Forelimb muscle (tissue), 1 donor: ENCODE results near the gene FFAR2. TPM values are rescaled to one million over a fixed set of nuclear protein-coding genes. Genes with fewer than 3 reads are reported as not detected.
"Not testable (repeated sequence)": the region's sequence is repeated elsewhere in the genome, so short reads cannot be mapped to it uniquely, and the experiment has no call there.

ENCODE experiments used
- DNase-seq: peaks from one replicate; pipeline ENCODE4 v3.0.0-alpha.2; 2013; ENCODE audit warnings: low read depth
- polyA plus RNA-seq: library from polyadenylated mRNA; unstranded; fragments of 120-200 nt; gene quantifications from one replicate; pipeline ENCODE4 v1.2.1, GENCODE V29; 2013; ENCODE audit not compliant: insufficient read length

FFAR2 gene
- polyA plus RNA-seq, 1 donor, result 0.09 TPM

- DNase-seq, result no peak
These were observed 7.7 kb downstream of the FFAR2 start for GRCh38 chr19:35455616-35456201.

GRCh38 chr19:35457173-35457572 is 9.1 kb downstream of the FFAR2 start:
- no peak for DNase-seq

GRCh38 chr19:35458192-35458591 is 10.1 kb downstream of the FFAR2 start:
- DNase-seq, result no peak

DNA sequence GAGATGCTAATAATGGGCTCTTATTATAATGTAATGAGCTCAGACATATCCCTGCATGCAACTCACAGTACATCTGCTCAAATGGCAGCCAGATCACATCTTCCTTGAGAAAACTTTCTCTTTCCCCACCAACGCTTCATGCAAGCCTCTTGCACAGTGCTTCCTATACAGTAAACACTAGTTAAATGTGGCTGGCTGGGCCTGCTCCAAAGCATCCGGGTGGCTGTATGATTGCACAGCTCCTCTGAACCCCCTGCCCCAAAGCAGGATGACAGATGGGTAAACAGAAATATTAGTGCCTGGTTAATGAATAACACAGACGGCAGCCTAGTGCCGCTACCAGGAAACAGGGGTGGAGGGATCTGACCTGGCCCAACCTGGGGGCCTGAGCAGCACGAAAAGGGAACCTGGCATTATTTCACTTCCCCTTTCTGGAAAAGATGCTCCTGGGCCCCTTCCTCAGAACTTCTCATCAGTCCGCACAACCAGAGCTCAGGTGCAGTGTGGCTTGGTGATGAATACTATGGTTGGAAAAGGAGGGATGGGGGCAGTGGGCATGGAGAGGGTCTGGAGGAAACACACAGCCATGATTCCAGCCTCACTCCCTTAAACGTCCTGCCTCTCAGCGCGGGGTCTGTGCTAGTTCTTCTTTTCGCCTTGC is 10.8 kb downstream of the FFAR2 start:
- DNase-seq, result no peak

- no peak for DNase-seq
These were observed 11.5 kb downstream of the FFAR2 start for GRCh38 chr19:35459414-35460082.

- DNase-seq, result no peak
These were observed 12.6 kb downstream of the FFAR2 start for GRCh38 chr19:35460608-35461007.

DNA sequence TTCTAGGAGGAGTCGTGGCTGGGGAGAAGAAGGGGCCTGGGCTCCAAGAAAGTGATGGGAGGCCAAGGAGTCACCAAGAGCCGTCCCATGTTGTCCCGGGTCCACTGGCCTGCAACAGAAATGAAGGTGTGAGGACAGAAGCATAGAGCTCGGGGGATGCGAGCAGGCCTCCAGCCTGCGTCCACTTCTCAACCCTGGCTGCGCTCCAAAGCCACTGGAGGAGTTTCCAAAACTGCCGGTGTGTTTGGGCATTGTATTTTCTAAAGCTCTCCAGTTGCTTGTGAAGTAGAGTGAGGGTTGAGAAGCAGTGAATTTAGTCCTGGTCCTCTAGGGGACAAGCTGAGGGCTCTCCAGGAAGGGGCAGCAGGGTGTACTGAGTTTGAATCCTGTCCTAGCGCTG is 13.0 kb downstream of the FFAR2 start:
- no peak for DNase-seq

GRCh38 chr19:35461788-35462187 is 13.7 kb downstream of the FFAR2 start:
- not testable (repeated sequence) for DNase-seq

DNA sequence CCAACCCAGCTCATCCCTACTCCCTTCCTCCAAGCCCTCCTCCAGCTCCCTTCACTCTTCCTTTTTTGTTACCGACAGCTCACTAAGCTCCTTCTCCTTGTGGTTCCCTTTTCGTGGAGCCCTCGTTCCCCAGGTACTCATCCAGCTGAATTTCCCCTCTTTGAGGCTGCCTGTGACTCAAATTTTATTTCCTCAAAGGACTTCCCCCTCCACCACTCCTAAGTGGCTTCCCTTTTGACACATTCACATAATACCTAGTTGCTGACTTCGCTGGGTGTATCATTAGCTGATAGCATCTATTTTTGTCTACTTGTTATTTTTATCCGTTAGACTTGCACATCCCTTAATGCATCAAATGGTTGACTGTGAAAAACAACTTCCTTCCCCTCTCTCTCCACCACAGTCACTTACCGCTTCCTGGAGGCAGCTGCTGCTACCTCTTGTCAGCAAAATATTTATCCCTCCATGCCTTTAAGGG is 14.5 kb downstream of the FFAR2 start:
- DNase-seq, result no peak

- not testable (repeated sequence) for DNase-seq
These were observed 14.9 kb downstream of the FFAR2 start for GRCh38 chr19:35462956-35463355.

- no peak for DNase-seq
These were observed 18.2 kb downstream of the FFAR2 start for GRCh38 chr19:35466259-35466658.

GRCh38 chr19:35468637-35469036 is 20.6 kb downstream of the FFAR2 start:
- no peak for DNase-seq

DNA sequence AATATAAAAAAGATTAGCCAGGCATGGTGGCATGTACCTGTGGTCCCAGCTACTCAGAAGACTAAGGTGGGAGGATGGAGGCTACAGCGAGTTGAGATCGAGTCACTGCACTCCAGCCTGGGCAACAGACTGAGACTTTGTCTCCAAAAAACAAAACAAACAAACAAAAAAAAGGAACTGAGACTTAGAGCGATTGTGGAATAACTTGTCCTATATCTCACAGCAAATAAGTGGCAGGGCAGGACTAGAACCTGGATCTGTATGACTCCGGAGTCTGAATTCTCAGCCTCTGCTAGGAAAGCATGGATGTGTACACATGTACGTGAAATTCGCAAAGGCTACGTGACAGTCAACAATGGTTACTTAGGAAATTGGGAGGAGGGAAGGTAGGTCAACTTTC is 22.1 kb downstream of the FFAR2 start:
- DNase-seq, result no peak

- DNase-seq, result not testable (repeated sequence)
These were observed 23.0 kb downstream of the FFAR2 start for GRCh38 chr19:35471075-35471474.

- no peak for DNase-seq
These were observed 23.9 kb downstream of the FFAR2 start for GRCh38 chr19:35471946-35472345.

DNA sequence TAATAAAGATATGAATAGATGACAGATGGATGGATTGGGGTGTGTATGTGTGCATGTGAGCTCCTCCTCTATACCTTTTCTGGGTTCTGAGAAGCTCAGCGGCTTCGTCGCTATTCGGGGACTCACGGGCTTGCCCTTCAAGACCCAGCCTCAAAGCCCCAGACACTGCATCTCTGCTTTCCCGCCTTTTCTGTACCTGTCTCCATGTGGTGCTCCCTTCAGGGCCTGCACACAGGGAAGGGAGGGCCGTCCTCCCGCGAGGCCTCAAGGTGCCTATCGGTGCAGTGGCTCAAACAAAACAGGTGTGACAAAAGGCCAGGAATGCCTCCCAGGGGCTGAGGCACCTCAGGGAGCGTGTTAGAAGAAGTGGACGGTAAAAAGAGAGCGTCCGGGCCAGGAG is 26.0 kb downstream of the FFAR2 start:
- DNase-seq, result no peak

DNA sequence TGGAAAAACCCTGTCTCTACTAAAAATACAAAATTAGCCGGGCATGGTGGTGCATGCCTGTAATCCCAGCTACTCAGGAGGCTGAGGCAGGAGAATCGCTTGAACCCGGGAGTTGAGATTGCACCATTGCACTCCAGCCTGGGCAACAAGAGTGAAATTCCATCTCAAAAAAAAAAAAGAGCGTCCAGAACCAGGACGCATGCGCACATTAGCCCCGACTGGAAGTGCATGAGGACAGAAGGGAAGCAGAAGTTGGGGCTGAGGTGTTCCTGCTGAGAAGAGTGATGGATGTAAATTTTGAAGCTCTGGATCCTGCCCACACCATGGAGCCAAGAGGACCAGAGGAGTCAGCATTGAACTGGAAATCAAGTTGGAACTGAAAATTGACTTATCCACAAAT is 26.5 kb downstream of the FFAR2 start:
- DNase-seq, result not testable (repeated sequence)

DNA sequence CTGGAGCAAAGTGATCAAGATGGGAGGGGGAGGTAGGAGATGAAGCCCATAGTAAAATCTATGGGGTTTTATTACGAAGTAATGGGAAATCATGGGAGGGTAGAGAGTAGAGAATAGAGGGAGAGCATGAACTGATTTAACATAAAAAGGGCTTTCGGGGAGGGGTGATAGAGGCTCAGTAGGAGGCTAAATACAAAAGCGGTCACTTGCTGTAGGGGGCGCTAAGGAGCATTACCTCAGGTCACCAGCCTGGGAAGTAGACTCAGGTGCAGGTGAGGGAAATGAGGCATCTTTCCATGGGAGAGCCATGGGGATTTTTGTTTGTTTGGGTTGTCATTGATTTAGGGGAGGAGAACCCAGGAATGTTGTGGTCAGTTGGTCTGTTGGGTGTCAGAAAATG is 28.1 kb downstream of the FFAR2 start:
- DNase-seq, result no peak

DNA sequence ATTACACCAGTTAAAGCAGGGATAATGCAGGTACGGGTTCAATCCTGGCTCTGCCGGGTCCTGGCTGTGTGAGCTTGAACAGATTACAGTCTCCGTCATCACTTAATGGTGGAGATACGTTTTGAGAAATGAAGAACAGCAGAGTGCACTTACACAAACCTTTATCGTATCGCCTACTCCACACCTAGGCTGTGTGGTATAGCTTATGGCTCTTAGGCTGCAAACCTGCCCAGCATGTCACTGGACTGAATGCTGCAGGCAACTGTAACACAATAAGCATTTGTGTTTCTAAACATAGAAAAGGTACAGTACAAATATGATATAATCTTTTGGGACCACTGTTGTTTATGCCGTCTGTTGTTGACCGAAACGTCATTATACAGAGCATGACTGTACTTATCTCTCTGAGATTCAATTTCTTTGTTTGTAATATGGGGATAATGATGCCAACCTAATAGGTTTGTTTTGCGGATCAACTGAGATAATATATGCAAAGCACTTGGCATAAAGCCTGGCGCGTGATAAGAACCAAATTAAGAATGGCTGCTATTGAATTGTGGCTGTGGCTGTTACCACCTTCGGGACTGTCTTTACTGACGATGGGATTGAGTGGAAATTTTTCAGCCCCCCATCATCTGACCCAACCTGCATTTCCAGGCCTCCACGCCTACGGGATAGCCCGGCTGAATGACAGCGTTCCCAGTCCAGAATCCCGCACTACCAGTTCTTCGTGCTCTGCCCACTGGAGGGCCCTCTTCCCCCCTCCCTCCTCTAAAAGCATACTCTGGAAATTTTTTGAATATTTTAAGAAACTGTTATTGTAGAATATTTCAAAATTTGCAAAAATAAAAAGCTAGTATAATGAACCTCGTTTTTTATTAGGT is 31.0 kb downstream of the FFAR2 start:
- DNase-seq, result no peak

DNA sequence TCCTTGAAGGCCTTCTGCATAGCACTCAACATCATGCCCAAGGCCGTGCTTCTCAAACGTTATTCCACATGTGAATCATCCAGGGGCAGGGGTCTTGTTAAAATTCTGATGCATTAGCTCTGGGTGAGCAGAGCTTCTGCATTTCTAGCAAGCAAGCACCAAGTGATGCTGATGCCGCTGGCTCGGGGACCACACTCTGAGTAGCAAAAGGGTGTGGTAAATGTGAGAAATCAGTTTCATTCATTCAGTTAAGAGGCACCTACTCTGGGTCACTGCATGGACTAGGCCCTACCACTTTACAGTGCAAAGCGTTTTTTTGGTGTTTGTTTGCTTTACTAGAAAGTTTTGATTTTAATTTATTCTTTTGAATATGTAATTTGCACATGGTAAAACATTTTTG is 35.0 kb downstream of the FFAR2 start:
- DNase-seq, result no peak

DNA sequence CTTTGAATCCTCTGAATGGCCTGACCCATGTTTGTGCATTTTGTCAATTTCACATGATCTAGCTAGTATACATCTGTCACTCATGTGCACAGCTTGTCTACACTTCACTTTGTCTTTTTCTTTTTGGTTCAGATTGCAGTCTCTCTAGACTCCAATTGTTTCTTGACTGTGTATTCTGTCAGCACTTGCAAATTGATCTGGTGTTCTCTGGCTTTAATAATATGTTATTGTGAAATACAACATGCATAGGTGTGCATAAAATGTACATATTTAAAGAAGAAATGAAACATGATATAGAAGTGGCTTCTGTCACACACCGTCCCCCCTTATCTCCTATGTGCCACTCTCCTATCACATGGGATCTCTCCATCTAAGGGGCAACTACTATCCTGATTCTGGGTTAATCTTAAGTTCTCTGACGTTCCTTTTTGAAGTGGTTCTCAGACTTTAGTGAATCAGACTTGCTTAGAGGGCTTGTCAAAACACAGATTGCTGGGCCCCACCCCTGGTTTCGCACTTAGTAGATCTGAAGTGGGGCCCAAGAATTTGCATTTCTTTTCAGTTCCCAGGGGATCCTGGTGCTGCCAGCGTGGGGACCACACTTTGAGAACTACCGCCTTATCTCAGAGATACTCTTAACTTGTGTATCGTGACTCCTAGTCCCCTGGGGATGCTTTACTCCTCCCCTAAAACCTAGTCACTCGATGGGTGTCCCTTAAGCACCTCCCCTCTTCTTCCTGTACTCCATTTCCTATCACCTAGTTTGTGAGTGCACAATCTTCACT is 36.4 kb downstream of the FFAR2 start:
- no peak for DNase-seq
